Ovary (tissue), 9 donors: ENCODE data around the gene CLCN6. TPM values are rescaled to one million over a fixed set of nuclear protein-coding genes. Genes with fewer than 3 reads are reported as not detected.

Experiments
- DNase-seq, 5 donors: peaks; one replicate each; pipeline ENCODE4 v3.0.0-alpha.2; 2019 to 2020
- H3K27ac ChIP-seq, 2 donors: fragments of 200-600 bp; one replicate each; pipeline versions ENCODE4 v1.5.1 to v1.8.0; 2019 to 2022
- H3K27me3 ChIP-seq: fragments of 200-600 bp; one replicate; pipeline ENCODE4 v1.8.0; 2022
- H3K36me3 ChIP-seq: fragments of 200-600 bp; sonication (generic); one replicate; pipeline ENCODE4 v1.5.1; 2019
- H3K4me1 ChIP-seq: one replicate; pipeline ENCODE4 v1.8.1; 2013; ENCODE audit warnings: mild to moderate bottlenecking, moderate library complexity; ENCODE audit not compliant: insufficient read depth
- H3K4me3 ChIP-seq: fragments of 200-600 bp; sonication (generic); one replicate; pipeline ENCODE4 v1.5.1; 2017
- H3K9me3 ChIP-seq, 2 donors: fragments of 200-600 bp in 1 of 2; sonication (generic) in 1 of 2; one replicate each; pipeline versions ENCODE4 v1.5.1 to v1.8.1; 2013 to 2019; ENCODE audit warnings: mild to moderate bottlenecking in 1 of 2, moderate library complexity in 1 of 2
- CTCF ChIP-seq, 3 donors: fragments of 450-650 bp in 2 of 3; fragments of 200-600 bp in 1 of 3; IDR thresholded peaks; one replicate each; pipeline versions ENCODE4 v1.5.1 to v1.8.0; 2016 to 2022; ENCODE audit warnings: antibody characterized with exemption in 3 of 3, mild to moderate bottlenecking in 1 of 3
- EP300 ChIP-seq: sonication (generic); formaldehyde crosslinking; IDR thresholded peaks from one replicate; pipeline ENCODE4 v1.6.1; 2017; ENCODE audit warnings: antibody characterized with exemption
- POLR2A ChIP-seq: fragments of 450-650 bp; IDR thresholded peaks from one replicate; pipeline ENCODE4 v1.6.1; 2017; ENCODE audit warnings: antibody characterized with exemption, mild to moderate bottlenecking, moderate library complexity
- WGBS, 3 donors: extraction: QIAGEN DNeasy Blood & Tissue Kit in 1 of 3; methylation state at CpG; one replicate each; pipeline versions ENCODE4 v1.1.5 to v1.1.7; 2013 to 2017; 5-methylcytosine and 5-hydroxymethylcytosine counted together
- intact Hi-C, 4 donors: fragments of 100-400 bp; cut with DNase I; formaldehyde crosslinking; loops; one replicate each; pipeline versions ENCODE4 v1.11.0 to v1.15.1; 2022 to 2023
- polyA plus RNA-seq, 2 donors: library from polyadenylated mRNA; stranded (reverse); fragments of 200-250 nt in 1 of 2; fragments of 350-450 nt in 1 of 2; fragmentation: Illumina TruSeq in 1 of 2; extraction: RNeasy Lipid Tissue Mini Kit (QIAGEN cat#74804) in 1 of 2; gene quantifications; one replicate each; pipeline ENCODE4 v1.2.3, GENCODE V29; 2013 to 2014
- total RNA-seq, 7 donors: library from RNA; depleted of rRNA in 2 of 7; stranded (reverse); fragments of >200 nt in 2 of 7; fragmentation: NEBNext Ultra II Directional in 3 of 7; extraction: Animal tissue kit (Norgen Biotek cat#: 25700) in 3 of 7; gene quantifications; one replicate each; pipeline versions ENCODE4 v1.1.0 to v1.2.4, GENCODE V29; 2016 to 2023
- donor health status: DM: no; HTN: no; CAD: no; lungs with moderate emphysema.
- donor health status: DM: no; HTN: no; CAD: no.
- donor health status: Bipolar disorder and iron deficiency.
- donor health status: DM: yes; HTN: yes; CAD: no.
- donor health status: DM: no; HTN: no; CAD: no.
- donor health status: DM: yes; HTN: yes; CAD: no.

The CLCN6 gene
- total and polyA plus RNA-seq, 9 donors: 11.7 to 39.7 (median 25.6) TPM

- intact Hi-C loops: loop anchor here in 1 of 4 donors (10.0 kb wide), 1 partner anchor 63 kb away; the partner anchor contains the start of gene AGTRAP
- no peak for TF ChIP-seq CTCF (IDR thresholded peaks at IDR 0.05)
- no peak for TF ChIP-seq EP300
- TF ChIP-seq POLR2A: no peak
- no peak overlapping the region for H3K4me3 ChIP-seq
- H3K4me1 ChIP-seq: peaks cover 9% of the 10 kb centered on the region
- H3K27ac ChIP-seq: peak overlapping the region; percentile 78 to 89
- 39 to 46% (median 39%) methylated on average over 6 of the region's 6 CpGs for WGBS, 3 donors
- no peaks in the 10 kb centered on the region for H3K36me3 ChIP-seq
- no peaks in the 10 kb centered on the region for H3K9me3 ChIP-seq
- DNase-seq: peak; percentile 80 to 85 (median 81)
- no peaks in the 10 kb centered on the region for H3K27me3 ChIP-seq
Measured at GRCh38 chr1:11797525-11798216, 8.3 kb upstream of the CLCN6 start.

GRCh38 chr1:11799099-11799498 lies 6.9 kb upstream of the CLCN6 start:
- H3K36me3 ChIP-seq: no peaks in the 10 kb centered on the region
- intact Hi-C loops: loop anchor here in 1 of 4 donors (10.0 kb wide), 1 partner anchor 64 kb away; the partner anchor contains the start of gene AGTRAP
- peak in 2 of 5 donors; percentile 23 to 46 for DNase-seq
- no peak overlapping the region for H3K27ac ChIP-seq
- 92 to 96% (median 94%) methylated on average over 5 of the region's 5 CpGs for WGBS, 3 donors
- no peaks in the 10 kb centered on the region for H3K9me3 ChIP-seq
- TF ChIP-seq POLR2A: no peak
- no peak for TF ChIP-seq EP300
- TF ChIP-seq CTCF (IDR thresholded peaks at IDR 0.05): no peak
- H3K4me1 ChIP-seq: peaks cover 9% of the 10 kb centered on the region
- H3K4me3 ChIP-seq: no peak overlapping the region
- no peaks in the 10 kb centered on the region for H3K27me3 ChIP-seq

- Histone ChIP-seq H3K9me3 (no peaks in the 10 kb centered on the region), H3K27me3 (no peaks in the 10 kb centered on the region), H3K27ac (no peak overlapping the region), H3K4me1 (peaks cover 9% of the 10 kb centered on the region), H3K4me3 (no peak overlapping the region), H3K36me3 (no peaks in the 10 kb centered on the region)
- DNase-seq: peak in 1 of 5 donors; percentile 23
- 91 to 94% (median 91%) methylated on average over 9 of the region's 9 CpGs for WGBS, 3 donors
- TF ChIP-seq CTCF (IDR thresholded peaks at IDR 0.05) (no peak), EP300 (no peak), POLR2A (no peak)
- intact Hi-C loops: loop anchor here in 1 of 4 donors (10.0 kb wide), 1 partner anchor 65 kb away; the partner anchor contains the start of gene AGTRAP
Measured at GRCh38 chr1:11799896-11800295, 6.1 kb upstream of the CLCN6 start.

GRCh38 chr1:11800391-11800755 lies 5.6 kb upstream of the CLCN6 start:
- Histone ChIP-seq H3K4me3 (no peak overlapping the region), H3K27ac (no peak overlapping the region), H3K9me3 (no peaks in the 10 kb centered on the region), H3K27me3 (no peaks in the 10 kb centered on the region), H3K36me3 (no peaks in the 10 kb centered on the region), H3K4me1 (peaks cover 9% of the 10 kb centered on the region)
- DNase-seq: no peak
- WGBS, 3 donors: 90 to 93% (median 92%) methylated on average over 8 of the region's 8 CpGs
- intact Hi-C loops: no loop called here
- TF ChIP-seq POLR2A (no peak), CTCF (IDR thresholded peaks at IDR 0.05) (no peak), EP300 (no peak)
